Mesothelial cell of epicardium (in vitro differentiated cells): Measurements from ENCODE around the gene LRRC15. TPM values are rescaled to one million over a fixed set of nuclear protein-coding genes. Genes with fewer than 3 reads are reported as not detected.

Experiments
- DNase-seq, 2 experiments: peaks; one replicate each; pipeline ENCODE4 v3.0.0; 2021; ENCODE audit warnings: low spot score in 2 of 2; ENCODE audit not compliant: unreplicated experiment in 2 of 2
- H3K27ac Mint-ChIP-seq: 2 replicates; pipeline ENCODE4 v1.8.0; 2021; ENCODE audit warnings: mixed read lengths
- H3K27me3 Mint-ChIP-seq: 2 replicates; pipeline ENCODE4 v1.8.0; 2021; ENCODE audit warnings: low read depth, mixed read lengths
- H3K36me3 Mint-ChIP-seq: 2 replicates; pipeline ENCODE4 v1.8.0; 2021; ENCODE audit warnings: mixed read lengths
- H3K4me1 Mint-ChIP-seq: 2 replicates; pipeline ENCODE4 v1.8.0; 2021; ENCODE audit warnings: mixed read lengths
- H3K4me3 Mint-ChIP-seq: 2 replicates; pipeline ENCODE4 v1.8.0; 2021; ENCODE audit warnings: mild to moderate bottlenecking, moderate library complexity, mixed read lengths
- H3K9me3 Mint-ChIP-seq: 2 replicates; pipeline ENCODE4 v1.8.0; 2021; ENCODE audit warnings: mixed read lengths
- total RNA-seq: library from RNA; stranded (reverse); gene quantifications from 3 replicates; pipeline ENCODE4 v1.2.1, GENCODE V29; 2021
- TF ChIP-seq, protein P1 (sequence below): fragments of 200-600 bp; sonication (generic); IDR thresholded peaks from one replicate; pipeline ENCODE4 v1.5.0; 2021; ENCODE audit warnings: antibody characterized with exemption; ENCODE audit not compliant: unreplicated experiment

LRRC15 gene
- total RNA-seq, 1 donor from 2014 or later, result not detected

DNA sequence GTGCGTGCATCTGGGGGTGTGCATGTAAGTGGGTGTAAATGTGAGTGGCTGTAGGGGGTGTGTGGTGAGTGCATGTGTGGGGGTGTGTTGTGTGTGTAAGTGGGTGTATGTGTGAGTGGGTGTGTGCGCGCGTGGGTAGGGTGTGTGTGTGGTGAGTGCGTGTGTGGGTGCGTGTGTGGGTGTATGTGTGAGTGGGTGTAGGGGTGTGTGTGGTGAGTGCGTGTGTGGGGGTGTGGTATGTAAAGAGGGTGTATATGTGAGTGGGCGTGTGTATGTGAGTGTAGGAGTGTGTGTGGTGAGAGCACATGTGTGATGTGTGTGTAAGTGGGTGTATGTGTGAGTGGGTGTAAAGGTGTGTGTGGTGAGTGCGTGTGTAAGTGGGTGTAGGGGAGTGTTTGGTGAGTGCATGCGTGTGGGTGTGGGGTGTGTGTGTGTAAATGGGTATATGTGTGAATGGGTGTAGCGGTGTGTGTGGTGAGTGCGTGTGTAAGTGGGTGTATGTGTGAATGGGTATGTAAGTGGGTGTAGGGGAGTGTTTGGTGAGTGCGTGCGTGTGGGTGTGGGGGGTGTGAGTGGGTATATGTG lies 17.5 kb downstream of the LRRC15 start:
- Mint-ChIP-seq H3K9me3 (no peaks in the 10 kb centered on the region), H3K27ac (no peak overlapping the region), H3K27me3 (peaks cover 11% of the 10 kb centered on the region), H3K4me3 (no peak overlapping the region), H3K4me1 (no peaks in the 10 kb centered on the region), H3K36me3 (no peaks in the 10 kb centered on the region)
- no peak for DNase-seq
- TF ChIP-seq, protein P1, sequence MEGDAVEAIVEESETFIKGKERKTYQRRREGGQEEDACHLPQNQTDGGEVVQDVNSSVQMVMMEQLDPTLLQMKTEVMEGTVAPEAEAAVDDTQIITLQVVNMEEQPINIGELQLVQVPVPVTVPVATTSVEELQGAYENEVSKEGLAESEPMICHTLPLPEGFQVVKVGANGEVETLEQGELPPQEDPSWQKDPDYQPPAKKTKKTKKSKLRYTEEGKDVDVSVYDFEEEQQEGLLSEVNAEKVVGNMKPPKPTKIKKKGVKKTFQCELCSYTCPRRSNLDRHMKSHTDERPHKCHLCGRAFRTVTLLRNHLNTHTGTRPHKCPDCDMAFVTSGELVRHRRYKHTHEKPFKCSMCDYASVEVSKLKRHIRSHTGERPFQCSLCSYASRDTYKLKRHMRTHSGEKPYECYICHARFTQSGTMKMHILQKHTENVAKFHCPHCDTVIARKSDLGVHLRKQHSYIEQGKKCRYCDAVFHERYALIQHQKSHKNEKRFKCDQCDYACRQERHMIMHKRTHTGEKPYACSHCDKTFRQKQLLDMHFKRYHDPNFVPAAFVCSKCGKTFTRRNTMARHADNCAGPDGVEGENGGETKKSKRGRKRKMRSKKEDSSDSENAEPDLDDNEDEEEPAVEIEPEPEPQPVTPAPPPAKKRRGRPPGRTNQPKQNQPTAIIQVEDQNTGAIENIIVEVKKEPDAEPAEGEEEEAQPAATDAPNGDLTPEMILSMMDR, result no peak

DNA sequence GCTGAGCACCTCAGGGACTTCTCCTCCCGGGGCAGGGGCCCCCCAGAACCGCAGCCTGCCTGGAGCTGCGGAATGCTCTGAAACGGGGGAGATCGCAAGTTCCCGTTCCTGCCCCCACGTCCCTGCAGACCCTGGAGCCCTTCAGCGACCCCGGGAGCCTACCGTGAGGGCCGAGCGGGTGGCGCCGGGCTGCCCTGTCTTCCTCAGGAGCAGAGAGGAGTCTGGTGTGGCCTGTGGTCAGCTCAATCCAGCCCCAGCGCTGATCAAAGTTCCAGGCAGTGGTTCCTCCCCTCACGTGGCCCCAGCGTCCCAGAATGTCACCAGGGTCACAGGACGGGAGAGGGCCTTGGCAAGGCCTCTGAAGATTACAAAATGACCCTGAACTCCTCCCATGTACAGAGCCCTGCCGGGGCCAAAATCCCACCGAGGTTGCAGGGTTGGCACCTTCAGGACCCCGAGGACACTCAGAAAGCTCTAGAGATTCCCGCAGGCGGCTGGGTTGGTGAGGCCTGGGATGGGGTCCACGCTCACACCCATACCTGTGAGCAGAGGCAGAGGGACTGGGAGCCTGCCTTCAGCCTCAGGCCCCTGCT lies 18.4 kb downstream of the LRRC15 start, which contains the start of gene CPN2:
CPN2 (minus strand) TSS at position 249 of the 593 bp plus-strand sequence. CDS start 8,626 bp downstream, outside the sequence.
- no peak within 1 kb of the TSS for H3K27ac Mint-ChIP-seq

DNA sequence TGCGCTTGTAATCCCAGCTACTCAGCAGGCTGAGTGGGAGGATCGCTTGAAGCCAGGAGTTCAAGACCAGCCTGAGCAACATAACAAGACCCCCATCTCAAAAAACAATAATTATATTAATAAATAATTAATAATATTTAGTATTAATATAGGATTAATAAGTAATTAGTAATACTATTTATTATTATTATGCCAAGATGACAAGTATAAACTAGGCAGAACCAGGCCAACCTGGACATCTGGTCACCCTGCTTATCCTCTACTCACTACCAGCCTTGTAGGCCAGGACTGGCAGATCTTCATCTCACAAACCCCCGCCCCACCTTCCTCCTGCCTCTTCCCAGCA lies 18.8 kb downstream of the LRRC15 start:
- peaks cover 5% of the 10 kb centered on the region for H3K27me3 Mint-ChIP-seq
- H3K36me3 Mint-ChIP-seq, result no peaks in the 10 kb centered on the region
- no peak for DNase-seq
- H3K27ac Mint-ChIP-seq, result no peak overlapping the region
- no peaks in the 10 kb centered on the region for H3K4me1 Mint-ChIP-seq
- H3K4me3 Mint-ChIP-seq, result no peak overlapping the region
- H3K9me3 Mint-ChIP-seq, result no peaks in the 10 kb centered on the region
- TF ChIP-seq, protein P1, result no peak

More for the DNA sequence above, 18.4 kb downstream of the LRRC15 start, which contains the start of gene CPN2:
- TF ChIP-seq, protein P1, result no peak
- peaks cover 9% of the 10 kb centered on the region for H3K27me3 Mint-ChIP-seq
- no peaks in the 10 kb centered on the region for H3K4me1 Mint-ChIP-seq
- no peaks in the 10 kb centered on the region for H3K9me3 Mint-ChIP-seq
- no peak for DNase-seq
- H3K4me3 Mint-ChIP-seq, result no peak within 1 kb of the TSS
- no peaks in the 10 kb centered on the region for H3K36me3 Mint-ChIP-seq

DNA sequence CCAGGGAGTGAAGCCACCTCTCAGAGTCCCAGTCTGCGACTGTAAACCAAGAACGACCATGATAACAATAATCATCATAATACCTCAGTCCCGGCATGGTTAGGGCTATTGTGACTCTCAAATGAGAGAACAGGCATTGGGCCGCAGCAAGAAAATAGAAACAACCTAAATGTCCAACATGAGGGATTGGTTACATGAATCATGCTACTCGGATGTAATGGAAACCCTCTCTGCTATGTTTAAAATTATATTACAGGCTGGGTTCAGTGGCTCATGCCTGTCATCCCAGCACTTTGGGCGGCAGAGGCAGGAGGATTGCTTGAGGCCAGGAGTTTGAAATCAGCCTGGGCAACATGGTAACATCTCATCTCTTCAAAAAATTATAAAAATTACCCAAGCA lies 21.2 kb downstream of the LRRC15 start:
- Mint-ChIP-seq H3K4me3 (no peak overlapping the region), H3K36me3 (no peaks in the 10 kb centered on the region), H3K27ac (no peak overlapping the region), H3K27me3 (peaks cover 7% of the 10 kb centered on the region), H3K9me3 (no peaks in the 10 kb centered on the region), H3K4me1 (peaks cover 5% of the 10 kb centered on the region)
- TF ChIP-seq, protein P1, result no peak
- no peak for DNase-seq

DNA sequence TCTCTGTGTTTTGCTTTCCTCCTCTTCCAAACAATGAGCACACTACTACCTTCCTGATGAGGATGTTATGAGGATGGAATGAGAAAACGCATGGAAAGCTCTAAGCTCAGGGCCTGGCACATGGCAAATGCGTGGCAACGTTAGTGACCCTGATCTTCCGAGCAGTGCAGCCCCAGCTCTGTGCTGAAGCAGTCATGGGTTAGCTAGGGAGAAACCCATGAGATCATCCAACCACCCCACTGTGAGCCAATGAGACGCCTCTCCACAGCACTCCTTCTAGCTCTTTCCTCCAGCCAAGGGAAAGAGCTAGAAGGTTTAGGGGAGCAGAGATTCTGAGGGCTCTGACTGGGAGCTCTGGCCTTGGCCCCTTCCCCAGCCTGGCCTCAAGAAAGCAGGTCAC lies 22.9 kb downstream of the LRRC15 start:
- Mint-ChIP-seq H3K27me3 (peaks cover 15% of the 10 kb centered on the region), H3K9me3 (no peaks in the 10 kb centered on the region), H3K36me3 (no peaks in the 10 kb centered on the region), H3K4me1 (peaks cover 5% of the 10 kb centered on the region), H3K27ac (no peak overlapping the region), H3K4me3 (no peak overlapping the region)
- TF ChIP-seq, protein P1, result no peak
- DNase-seq, result no peak
